Upper lobe of left lung (tissue), 6 donors: Measurements from ENCODE around the gene ZNF609. TPM values are rescaled to one million over a fixed set of nuclear protein-coding genes. Genes with fewer than 3 reads are reported as not detected.

Experiments
- ATAC-seq, 2 donors: fragments of 200-7000 bp; cut with Tn5 transposase; one replicate each; pipeline ENCODE4 v1.9.1; 2022; ENCODE audit warnings: mild to moderate bottlenecking in 2 of 2, moderate library complexity in 2 of 2; ENCODE audit not compliant: low FRiP score in 2 of 2
- DNase-seq, 2 donors: peaks; one replicate each; pipeline ENCODE4 v3.0.0-alpha.2; 2019 to 2020
- H3K27ac ChIP-seq, 4 donors: fragments of 200-600 bp; sonication (generic); one replicate each; pipeline ENCODE4 v1.5.1; 2016 to 2019
- H3K27me3 ChIP-seq, 4 donors: fragments of 200-600 bp; sonication (generic); one replicate each; pipeline ENCODE4 v1.5.1; 2017 to 2019
- H3K36me3 ChIP-seq, 4 donors: fragments of 200-600 bp; sonication (generic); one replicate each; pipeline ENCODE4 v1.5.1; 2016 to 2019
- H3K4me1 ChIP-seq, 4 donors: fragments of 200-600 bp; sonication (generic); one replicate each; pipeline ENCODE4 v1.5.1; 2018 to 2019
- H3K4me3 ChIP-seq, 4 donors: fragments of 200-600 bp; sonication (generic); one replicate each; pipeline ENCODE4 v1.5.1; 2017 to 2019; ENCODE audit warnings: mild to moderate bottlenecking in 2 of 4, moderate library complexity in 1 of 4
- H3K9me3 ChIP-seq, 4 donors: fragments of 200-600 bp; sonication (generic); one replicate each; pipeline ENCODE4 v1.5.1; 2018 to 2019
- EP300 ChIP-seq, 4 donors: sonication (generic); formaldehyde crosslinking; IDR thresholded peaks; one replicate each; pipeline ENCODE4 v1.5.1; 2017; ENCODE audit warnings: antibody characterized with exemption in 4 of 4, control low read depth in 2 of 4
- POLR2A ChIP-seq, 4 donors: fragments of 450-650 bp; IDR thresholded peaks; one replicate each; pipeline ENCODE4 v1.5.1; 2016 to 2017; ENCODE audit warnings: antibody characterized with exemption in 4 of 4, mild to moderate bottlenecking in 2 of 4
- POLR2AphosphoS5 ChIP-seq, 2 donors: sonication (generic); formaldehyde crosslinking; IDR thresholded peaks; one replicate each; pipeline ENCODE4 v1.5.1; 2017; ENCODE audit warnings: antibody characterized with exemption in 2 of 2
- WGBS, 2 donors: methylation state at CpG; one replicate each; pipeline ENCODE4 v1.1.5; 2017 to 2018; 5-methylcytosine and 5-hydroxymethylcytosine counted together
- total RNA-seq, 6 donors: library from RNA; depleted of rRNA in 4 of 6; stranded (reverse); fragments of >200 nt in 4 of 6; gene quantifications; one replicate each; pipeline versions ENCODE4 v1.1.0 to v1.2.1, GENCODE V29; 2016 to 2021
- TF ChIP-seq, protein P1 (sequence below), 6 experiments: fragments of 450-650 bp in 4 of 6; fragments of 200-600 bp in 2 of 6; sonication (generic) in 2 of 6; IDR thresholded peaks; one replicate each; pipeline ENCODE4 v1.5.1; 2016 to 2019; ENCODE audit warnings: antibody characterized with exemption in 6 of 6
- donor health status: DM: no; HTN: no; CAD: no; lungs with moderate emphysema.
- donor health status: DM: no; HTN: yes; CAD: no; lungs with severe emphysema.

Gene ZNF609
- total RNA-seq, 6 donors from 2014 or later, result 30.4 to 65.0 (median 44.5) TPM

DNA sequence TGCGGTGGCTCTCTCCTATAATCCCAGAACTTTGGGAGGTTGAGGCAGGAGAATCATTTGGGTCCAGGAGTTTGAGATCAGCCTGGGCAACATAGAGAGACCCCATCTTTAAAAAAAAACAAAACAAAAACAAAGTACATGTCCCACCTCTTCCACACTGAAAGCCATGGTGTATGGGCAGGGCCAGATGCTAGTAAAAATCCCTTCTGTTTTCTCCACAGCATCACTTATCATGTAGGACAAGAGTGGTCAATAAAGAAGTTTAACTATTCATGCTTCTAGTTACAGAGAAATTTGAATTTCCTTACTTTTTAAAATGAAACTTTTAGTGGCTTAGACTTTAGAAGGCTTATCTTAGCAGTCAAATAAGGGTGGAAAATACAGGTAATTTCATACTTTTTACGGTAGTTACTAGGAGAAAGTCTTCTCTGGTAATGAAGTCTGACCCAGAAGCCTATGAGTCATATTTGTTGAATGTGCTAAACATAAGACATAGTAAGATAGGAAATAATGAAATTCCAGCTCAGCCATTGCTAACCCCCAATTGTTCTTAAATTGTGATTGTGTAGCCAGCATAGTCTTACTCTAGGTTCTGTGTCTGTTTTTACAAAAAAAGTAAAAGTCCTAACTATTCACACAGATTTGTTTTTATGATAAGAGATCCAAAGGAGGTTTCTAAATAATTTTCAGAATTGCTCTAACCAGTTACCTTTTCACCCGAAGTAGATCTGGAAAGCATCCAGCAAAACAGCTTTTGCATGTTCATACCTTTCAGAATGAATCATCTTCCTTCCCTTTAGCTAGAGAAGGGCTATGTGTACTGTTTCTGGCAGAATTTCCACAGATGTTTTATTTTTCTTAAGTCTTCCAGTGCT, 16.4 kb upstream of the ZNF609 start:
- no peak for ATAC-seq

DNA sequence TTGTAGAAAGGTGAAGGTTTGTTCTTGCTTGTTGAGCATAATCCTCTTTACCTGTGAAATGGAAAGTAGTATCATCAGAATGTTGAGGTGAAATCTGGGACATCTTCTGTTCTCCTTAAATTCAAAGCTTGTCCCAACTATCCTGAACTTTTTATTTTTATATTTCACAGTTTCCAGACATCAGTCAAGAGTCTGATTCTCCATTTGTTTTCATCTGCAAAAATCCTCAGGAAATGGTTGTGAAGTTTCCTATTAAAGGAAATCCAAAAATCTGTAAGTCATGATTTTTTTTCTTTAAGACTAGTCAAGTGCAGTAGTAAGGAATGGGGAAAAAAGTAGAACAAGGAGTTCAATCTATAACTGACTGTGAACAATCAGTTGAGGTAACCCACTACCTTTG, 15.5 kb upstream of the ZNF609 start:
- Histone ChIP-seq H3K36me3 (peaks cover 0 to 50% (median 17%) of the 10 kb centered on the region in 4 donors), H3K9me3 (no peaks in the 10 kb centered on the region), H3K4me3 (no peak overlapping the region), H3K27ac (no peak overlapping the region), H3K27me3 (no peaks in the 10 kb centered on the region), H3K4me1 (peaks cover 3 to 9% (median 7%) of the 10 kb centered on the region in 4 donors)
- DNase-seq (no peak), ATAC-seq (no peak)
- TF ChIP-seq POLR2AphosphoS5 (IDR thresholded peaks at IDR 0.05) (no peak), POLR2A (IDR thresholded peaks at IDR 0.05) (no peak), EP300 (IDR thresholded peaks at IDR 0.05) (no peak)
- TF ChIP-seq, protein P1, sequence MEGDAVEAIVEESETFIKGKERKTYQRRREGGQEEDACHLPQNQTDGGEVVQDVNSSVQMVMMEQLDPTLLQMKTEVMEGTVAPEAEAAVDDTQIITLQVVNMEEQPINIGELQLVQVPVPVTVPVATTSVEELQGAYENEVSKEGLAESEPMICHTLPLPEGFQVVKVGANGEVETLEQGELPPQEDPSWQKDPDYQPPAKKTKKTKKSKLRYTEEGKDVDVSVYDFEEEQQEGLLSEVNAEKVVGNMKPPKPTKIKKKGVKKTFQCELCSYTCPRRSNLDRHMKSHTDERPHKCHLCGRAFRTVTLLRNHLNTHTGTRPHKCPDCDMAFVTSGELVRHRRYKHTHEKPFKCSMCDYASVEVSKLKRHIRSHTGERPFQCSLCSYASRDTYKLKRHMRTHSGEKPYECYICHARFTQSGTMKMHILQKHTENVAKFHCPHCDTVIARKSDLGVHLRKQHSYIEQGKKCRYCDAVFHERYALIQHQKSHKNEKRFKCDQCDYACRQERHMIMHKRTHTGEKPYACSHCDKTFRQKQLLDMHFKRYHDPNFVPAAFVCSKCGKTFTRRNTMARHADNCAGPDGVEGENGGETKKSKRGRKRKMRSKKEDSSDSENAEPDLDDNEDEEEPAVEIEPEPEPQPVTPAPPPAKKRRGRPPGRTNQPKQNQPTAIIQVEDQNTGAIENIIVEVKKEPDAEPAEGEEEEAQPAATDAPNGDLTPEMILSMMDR (IDR thresholded peaks at IDR 0.05), result no peak

More for the DNA sequence above, 16.4 kb upstream of the ZNF609 start:
- H3K4me1 ChIP-seq, result peaks cover 3 to 9% (median 7%) of the 10 kb centered on the region in 4 donors
- no peaks in the 10 kb centered on the region for H3K27me3 ChIP-seq
- H3K9me3 ChIP-seq, result no peaks in the 10 kb centered on the region
- TF ChIP-seq EP300 (IDR thresholded peaks at IDR 0.05) (no peak), POLR2A (IDR thresholded peaks at IDR 0.05) (no peak), POLR2AphosphoS5 (IDR thresholded peaks at IDR 0.05) (no peak)
- TF ChIP-seq, protein P1 (IDR thresholded peaks at IDR 0.05), result no peak
- H3K36me3 ChIP-seq, result peaks cover 0 to 42% (median 15%) of the 10 kb centered on the region in 4 donors
- H3K4me3 ChIP-seq, result no peak overlapping the region
- no peak for DNase-seq
- WGBS, 2 donors, result 56 to 62% methylated on average over 3 of the region's 3 CpGs
- peak overlapping the region in 2 of 4 donors; percentile 34 to 40 for H3K27ac ChIP-seq

DNA sequence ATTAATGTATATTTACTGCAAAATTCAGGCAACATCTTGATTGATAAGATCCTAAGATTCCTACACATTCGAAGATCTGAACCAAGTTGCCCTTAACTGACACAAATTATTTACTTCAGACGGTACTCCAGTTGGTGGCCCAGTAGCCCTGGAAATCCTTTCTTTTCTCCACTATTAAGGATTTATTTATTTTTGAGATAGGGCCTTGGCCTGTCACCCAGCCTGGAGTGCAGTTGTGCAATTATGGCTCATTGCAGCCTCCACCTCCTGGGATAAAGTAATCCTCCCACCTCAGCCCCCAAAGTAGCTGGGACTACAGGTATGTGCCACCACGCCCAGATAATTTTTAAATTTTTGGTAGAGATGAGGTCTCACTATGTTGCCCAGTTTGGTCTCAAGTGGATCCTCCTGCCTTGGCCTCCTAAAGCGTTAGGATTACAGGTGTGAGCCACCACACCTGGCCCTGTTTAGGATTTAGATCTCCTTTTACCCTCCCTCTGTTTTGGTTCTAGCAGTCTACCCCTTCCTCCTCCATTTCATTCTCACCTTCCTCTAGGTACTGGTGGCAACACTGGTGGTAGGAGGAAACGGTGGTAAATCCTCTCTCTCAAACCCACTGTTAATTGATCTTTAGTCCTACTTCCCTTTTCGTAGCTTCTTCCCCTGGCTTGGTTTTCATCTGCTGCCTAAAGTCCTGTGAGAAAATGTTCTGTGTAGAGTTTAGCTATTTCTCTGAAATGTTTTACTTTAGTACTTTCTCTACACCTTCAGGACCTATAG, 12.7 kb upstream of the ZNF609 start:
- peaks cover 0 to 52% (median 17%) of the 10 kb centered on the region in 4 donors for H3K36me3 ChIP-seq
- no peaks in the 10 kb centered on the region for H3K27me3 ChIP-seq
- no peak overlapping the region for H3K27ac ChIP-seq
- H3K4me1 ChIP-seq, result peaks cover 3 to 9% (median 7%) of the 10 kb centered on the region in 4 donors
- no peak for TF ChIP-seq EP300 (IDR thresholded peaks at IDR 0.05)
- TF ChIP-seq POLR2AphosphoS5 (IDR thresholded peaks at IDR 0.05), result no peak
- TF ChIP-seq, protein P1 (IDR thresholded peaks at IDR 0.05), result no peak
- TF ChIP-seq POLR2A (IDR thresholded peaks at IDR 0.05), result no peak
- no peaks in the 10 kb centered on the region for H3K9me3 ChIP-seq
- no peak for DNase-seq
- no peak for ATAC-seq
- WGBS, 2 donors, result 82 to 88% methylated on average over 6 of the region's 6 CpGs
- H3K4me3 ChIP-seq, result no peak overlapping the region

DNA sequence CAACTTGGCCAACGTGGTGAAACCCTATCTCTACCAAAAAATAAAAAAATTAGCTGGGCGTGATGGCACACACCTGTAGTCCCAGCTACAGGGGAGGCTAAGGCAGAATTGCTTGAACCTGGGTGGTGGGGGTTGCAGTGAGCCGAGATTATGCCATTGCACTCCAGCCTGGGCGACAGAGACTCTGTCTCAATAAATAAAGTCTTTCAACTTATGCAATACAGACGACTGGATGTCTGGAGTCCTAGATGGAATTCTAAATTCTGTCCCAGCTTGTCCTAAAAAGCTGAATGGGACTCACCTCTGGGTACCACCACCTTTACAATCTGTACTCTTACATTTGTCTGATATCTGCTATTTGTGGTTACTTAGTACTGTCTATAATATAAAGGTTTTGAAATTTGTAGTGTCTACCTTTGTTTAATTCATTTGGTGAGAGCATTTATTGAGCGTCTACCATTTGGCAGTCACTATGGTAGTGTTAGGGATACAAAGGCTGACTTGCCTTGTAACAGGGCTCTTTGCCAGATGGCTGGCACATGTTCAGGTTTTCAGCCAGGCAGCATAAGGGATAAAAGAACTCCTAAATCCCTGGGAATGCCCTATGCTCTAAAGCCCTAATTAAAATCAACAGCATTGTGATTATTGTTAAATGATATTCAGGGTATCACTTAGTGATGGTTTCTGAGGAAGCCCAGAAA, 7.2 kb upstream of the ZNF609 start:
- ATAC-seq, result no peak
- DNase-seq, result no peak
- Histone ChIP-seq H3K9me3 (no peaks in the 10 kb centered on the region), H3K27me3 (no peaks in the 10 kb centered on the region), H3K36me3 (peaks cover 0 to 24% (median 6%) of the 10 kb centered on the region in 4 donors), H3K4me3 (no peak overlapping the region), H3K4me1 (peaks cover 5 to 20% (median 13%) of the 10 kb centered on the region in 4 donors), H3K27ac (peak overlapping the region in 1 of 4 donors; percentile 11)
- TF ChIP-seq POLR2A (IDR thresholded peaks at IDR 0.05) (no peak), POLR2AphosphoS5 (IDR thresholded peaks at IDR 0.05) (no peak), EP300 (IDR thresholded peaks at IDR 0.05) (no peak)
- TF ChIP-seq, protein P1 (IDR thresholded peaks at IDR 0.05), result no peak
- WGBS, 2 donors, result 67 to 79% methylated on average over 6 of the region's 6 CpGs
